Osteocyte (in vitro differentiated cells): ENCODE measurements around the gene GRAPL. TPM values are rescaled to one million over a fixed set of nuclear protein-coding genes. Genes with fewer than 3 reads are reported as not detected.
"Not testable (repeated sequence)": the region's sequence is repeated elsewhere in the genome, so short reads cannot be mapped to it uniquely, and the experiment has no call there.

ENCODE experiments used
- DNase-seq: peaks from one replicate; pipeline ENCODE4 v3.0.0; 2021; ENCODE audit warnings: mixed read lengths; ENCODE audit not compliant: unreplicated experiment; ENCODE audit errors: extremely low spot score
- H3K27ac Mint-ChIP-seq: one replicate; pipeline ENCODE4 v1.8.0; 2021; ENCODE audit warnings: mild to moderate bottlenecking, mixed read lengths; ENCODE audit not compliant: unreplicated experiment
- H3K27me3 Mint-ChIP-seq: one replicate; pipeline ENCODE4 v1.8.0; 2021; ENCODE audit warnings: mixed read lengths; ENCODE audit not compliant: unreplicated experiment
- H3K36me3 Mint-ChIP-seq: one replicate; pipeline ENCODE4 v1.8.0; 2021; ENCODE audit warnings: mixed read lengths; ENCODE audit not compliant: unreplicated experiment
- H3K4me1 Mint-ChIP-seq: one replicate; pipeline ENCODE4 v1.8.0; 2021; ENCODE audit warnings: mixed read lengths; ENCODE audit not compliant: unreplicated experiment
- H3K4me3 Mint-ChIP-seq: one replicate; pipeline ENCODE4 v1.8.0; 2021; ENCODE audit warnings: mild to moderate bottlenecking, moderate library complexity, mixed read lengths; ENCODE audit not compliant: unreplicated experiment
- H3K9me3 Mint-ChIP-seq: one replicate; pipeline ENCODE4 v1.8.0; 2021; ENCODE audit warnings: mixed read lengths; ENCODE audit not compliant: unreplicated experiment
- total RNA-seq: library from RNA; stranded (reverse); gene quantifications from 2 replicates; pipeline ENCODE4 v1.2.1, GENCODE V29; 2021
- TF ChIP-seq, protein P1 (sequence below): fragments of 200-600 bp; sonication (generic); IDR thresholded peaks from 2 replicates; pipeline ENCODE4 v1.5.0; 2021; ENCODE audit warnings: antibody characterized with exemption, mild to moderate bottlenecking, moderate library complexity

Gene GRAPL
- total RNA-seq, 1 donor from 2014 or later, result not detected

DNA sequence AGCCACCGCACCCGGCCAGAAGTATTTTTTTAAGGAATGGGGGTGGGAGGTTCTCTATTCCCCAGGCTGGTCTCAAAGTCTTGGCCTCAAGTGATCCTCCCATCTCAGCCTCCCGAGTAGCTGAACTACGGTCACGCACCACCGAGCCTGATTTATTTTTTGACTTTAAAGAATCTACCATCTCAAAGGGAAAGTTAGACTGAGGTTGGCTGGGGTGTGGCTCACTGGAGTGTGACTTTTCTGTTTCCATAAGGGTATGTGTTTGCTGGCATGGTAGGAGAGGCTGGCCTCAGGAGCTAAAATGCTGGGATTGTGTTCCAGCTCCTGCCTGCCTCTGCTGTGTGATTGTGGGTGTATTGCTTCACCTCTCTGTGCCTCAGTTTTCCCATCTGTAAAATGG is 10.6 kb downstream of the GRAPL start:
- H3K4me1 Mint-ChIP-seq, H3K36me3 Mint-ChIP-seq, H3K4me3 Mint-ChIP-seq, H3K9me3 Mint-ChIP-seq, H3K27me3 Mint-ChIP-seq, DNase-seq, H3K27ac Mint-ChIP-seq: not testable (repeated sequence)

DNA sequence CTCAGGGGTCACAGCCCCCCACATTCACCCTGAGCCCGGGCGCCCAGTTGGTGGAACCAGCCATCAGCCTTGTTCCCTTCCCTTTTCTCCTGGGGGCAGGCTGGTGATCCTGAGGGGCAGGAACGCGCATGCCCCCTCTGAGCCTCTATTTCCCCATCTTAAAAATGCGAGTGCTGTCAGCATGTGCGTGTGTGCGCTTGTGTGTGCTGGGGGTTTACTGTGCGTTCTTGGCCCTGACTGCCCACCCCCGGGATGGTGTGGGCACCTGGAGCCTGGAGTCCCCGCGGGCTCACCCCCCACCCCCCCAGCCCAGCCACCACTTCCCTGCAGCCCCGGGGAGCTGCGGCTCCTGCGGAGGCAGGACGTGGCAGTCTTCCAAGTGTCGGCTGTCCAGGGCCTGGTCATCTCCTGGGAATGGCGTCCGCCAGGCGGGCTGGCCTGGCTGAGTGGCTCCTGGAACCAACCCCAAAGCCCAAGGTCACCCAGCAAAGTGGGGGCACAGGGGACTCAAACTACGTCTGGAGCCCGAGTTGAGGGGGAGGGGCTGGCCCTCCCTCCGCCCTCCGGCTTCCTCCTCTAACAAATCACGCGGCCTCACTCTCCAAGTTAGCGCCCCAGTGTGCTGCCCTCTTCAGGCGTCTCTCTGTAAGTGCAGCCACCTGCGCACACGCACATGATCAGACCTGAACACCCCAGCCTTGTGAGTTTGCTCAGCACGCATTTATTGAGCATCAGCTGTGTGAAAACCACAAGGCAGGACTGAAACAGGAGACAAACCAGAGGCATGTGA is 14.2 kb downstream of the GRAPL start:
- not testable (repeated sequence) for H3K4me3 Mint-ChIP-seq, H3K27me3 Mint-ChIP-seq, H3K9me3 Mint-ChIP-seq, H3K27ac Mint-ChIP-seq, H3K4me1 Mint-ChIP-seq, H3K36me3 Mint-ChIP-seq, DNase-seq

DNA sequence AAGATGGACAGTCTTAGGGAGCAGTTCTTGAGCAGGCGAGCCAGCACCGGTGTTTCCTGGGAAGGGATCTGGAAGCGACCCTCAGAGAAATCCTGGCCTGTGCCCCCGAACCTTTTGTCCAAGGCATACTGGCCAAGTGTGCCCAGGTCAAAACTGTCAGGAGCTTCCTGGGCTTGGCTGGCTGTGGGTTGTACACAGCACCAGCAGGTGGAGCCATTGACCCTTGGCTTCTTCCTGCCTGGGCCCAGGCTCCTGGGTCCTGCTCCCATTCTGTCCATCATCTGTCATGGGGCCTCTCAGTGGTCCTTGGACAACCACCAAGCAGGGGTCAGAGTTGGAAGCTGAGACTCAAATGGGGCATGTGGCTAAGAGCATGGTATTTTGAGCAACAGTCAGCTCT is 15.0 kb downstream of the GRAPL start:
- not testable (repeated sequence) for H3K9me3 Mint-ChIP-seq, H3K27ac Mint-ChIP-seq
- peak; percentile 66 for DNase-seq

DNA sequence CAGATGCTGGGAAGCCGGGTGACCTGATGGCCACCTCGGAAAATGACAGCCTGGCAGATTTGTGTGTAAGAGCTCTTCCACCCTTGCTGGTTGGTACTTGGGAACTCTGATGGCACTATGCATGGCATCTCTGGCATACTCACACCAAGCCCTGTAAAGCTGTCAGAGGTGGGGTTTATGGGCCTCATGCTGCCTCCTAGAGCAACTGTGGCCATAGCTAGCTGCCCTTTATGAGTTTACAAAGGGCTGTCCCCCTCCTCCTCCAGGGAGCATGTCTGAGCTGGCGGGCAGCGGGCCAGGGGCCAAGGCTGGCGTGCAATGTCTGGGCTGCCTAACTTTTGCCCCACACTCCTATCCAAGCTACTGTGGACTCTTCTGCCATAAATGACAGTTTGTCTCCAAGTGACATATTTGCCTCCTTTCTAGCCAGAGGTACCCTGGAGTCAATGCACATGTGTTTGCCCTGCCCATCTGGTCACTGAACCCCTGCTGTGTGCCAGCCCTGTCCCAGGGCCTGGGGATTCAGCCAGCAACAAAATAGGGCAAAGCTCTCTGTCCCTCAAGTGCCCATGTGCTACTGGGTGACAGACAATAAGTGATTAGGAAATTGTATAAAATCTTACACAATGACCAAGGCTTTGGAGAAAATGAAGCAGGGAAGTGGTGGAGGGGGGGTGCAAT is 15.8 kb downstream of the GRAPL start:
- DNase-seq, H3K27ac Mint-ChIP-seq, H3K9me3 Mint-ChIP-seq, H3K4me1 Mint-ChIP-seq, H3K4me3 Mint-ChIP-seq, H3K36me3 Mint-ChIP-seq, H3K27me3 Mint-ChIP-seq: not testable (repeated sequence)

More for the DNA sequence above, 15.0 kb downstream of the GRAPL start:
- H3K4me3 Mint-ChIP-seq, H3K36me3 Mint-ChIP-seq, H3K27me3 Mint-ChIP-seq, H3K4me1 Mint-ChIP-seq: not testable (repeated sequence)
- TF ChIP-seq, protein P1, sequence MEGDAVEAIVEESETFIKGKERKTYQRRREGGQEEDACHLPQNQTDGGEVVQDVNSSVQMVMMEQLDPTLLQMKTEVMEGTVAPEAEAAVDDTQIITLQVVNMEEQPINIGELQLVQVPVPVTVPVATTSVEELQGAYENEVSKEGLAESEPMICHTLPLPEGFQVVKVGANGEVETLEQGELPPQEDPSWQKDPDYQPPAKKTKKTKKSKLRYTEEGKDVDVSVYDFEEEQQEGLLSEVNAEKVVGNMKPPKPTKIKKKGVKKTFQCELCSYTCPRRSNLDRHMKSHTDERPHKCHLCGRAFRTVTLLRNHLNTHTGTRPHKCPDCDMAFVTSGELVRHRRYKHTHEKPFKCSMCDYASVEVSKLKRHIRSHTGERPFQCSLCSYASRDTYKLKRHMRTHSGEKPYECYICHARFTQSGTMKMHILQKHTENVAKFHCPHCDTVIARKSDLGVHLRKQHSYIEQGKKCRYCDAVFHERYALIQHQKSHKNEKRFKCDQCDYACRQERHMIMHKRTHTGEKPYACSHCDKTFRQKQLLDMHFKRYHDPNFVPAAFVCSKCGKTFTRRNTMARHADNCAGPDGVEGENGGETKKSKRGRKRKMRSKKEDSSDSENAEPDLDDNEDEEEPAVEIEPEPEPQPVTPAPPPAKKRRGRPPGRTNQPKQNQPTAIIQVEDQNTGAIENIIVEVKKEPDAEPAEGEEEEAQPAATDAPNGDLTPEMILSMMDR, result peak; percentile 45

DNA sequence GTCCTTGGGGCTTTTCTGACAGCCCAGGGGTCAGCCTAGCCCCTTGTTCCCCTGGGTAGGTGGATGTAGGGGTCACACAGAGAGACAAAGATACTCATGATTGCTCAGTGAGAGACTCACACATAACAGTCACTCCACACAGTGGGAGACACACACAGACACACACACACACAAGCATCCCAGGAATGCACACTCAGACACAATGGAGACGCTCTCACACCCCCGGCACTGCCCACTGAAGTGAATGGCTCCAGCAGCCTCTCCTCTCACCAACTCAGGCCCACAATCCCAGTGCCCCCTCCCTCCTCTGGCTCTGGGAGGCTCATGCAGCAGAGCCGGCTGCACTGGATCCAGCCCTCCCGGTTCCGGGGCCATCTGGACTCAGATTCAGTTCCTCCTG is 17.0 kb downstream of the GRAPL start:
- not testable (repeated sequence) for H3K4me3 Mint-ChIP-seq, H3K27me3 Mint-ChIP-seq, H3K9me3 Mint-ChIP-seq, H3K27ac Mint-ChIP-seq, DNase-seq, H3K4me1 Mint-ChIP-seq, H3K36me3 Mint-ChIP-seq

DNA sequence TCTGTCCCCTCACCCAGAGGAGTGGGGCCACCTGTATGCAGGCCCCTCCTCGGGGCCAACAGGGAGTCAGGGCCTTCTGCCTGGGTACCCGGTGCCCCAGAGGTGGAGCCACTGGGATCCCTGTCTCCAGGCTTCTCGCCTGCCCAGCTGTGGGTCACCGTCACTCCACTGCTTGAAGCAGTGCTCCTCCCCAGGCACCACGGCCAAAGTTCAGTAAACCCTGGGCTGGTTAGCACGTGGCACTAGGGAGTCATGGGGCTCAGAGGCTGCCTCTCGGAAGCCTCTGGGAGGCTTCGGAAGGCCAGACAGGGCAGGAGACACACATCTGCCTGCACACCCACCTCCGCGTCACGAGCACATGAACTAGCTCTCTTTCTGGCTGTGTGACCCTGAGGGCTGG is 18.1 kb downstream of the GRAPL start:
- not testable (repeated sequence) for H3K9me3 Mint-ChIP-seq

DNA sequence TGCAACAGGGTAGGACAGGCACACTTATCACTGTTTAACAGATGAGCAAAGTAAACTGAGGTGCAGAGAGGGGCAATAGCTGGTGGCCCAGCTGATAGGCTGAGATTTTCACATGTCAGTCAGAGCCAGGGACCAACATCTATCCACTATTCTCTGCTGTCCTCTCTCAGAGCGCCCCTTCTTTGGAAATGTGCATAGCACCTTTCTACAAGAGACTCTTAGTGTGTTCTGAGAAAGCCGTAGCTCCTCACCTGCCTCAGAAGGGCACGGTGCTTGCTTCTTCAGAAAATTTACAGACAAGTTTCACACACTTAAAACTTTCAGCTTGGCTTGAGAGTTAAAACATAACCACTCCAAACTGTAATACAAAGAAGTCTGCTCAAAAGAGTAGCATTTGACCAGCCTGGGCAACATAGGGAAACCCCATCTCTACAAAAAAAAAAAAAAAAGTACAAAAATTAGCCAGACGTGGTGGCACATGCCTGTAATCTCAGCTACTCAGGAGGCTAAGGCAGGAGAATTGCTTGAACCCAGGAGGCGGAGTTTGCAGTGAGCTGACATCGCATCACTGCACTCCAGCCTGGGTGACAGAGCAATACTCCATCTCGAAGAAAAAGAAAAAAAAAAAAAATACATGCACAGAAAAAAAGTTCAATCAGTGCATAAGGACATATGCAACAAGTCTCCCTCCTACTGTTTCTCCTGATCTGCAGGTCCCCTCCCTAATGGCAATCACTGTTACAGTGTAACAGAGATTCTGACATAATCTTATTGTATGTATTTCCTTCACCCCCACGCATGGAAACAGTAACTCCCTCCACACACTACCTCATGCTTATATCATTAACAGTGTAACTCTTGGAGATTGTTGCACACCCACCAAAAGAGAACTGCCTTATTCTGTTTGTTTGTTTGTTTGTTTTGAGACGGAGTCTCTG is 23.6 kb downstream of the GRAPL start:
- not testable (repeated sequence) for H3K36me3 Mint-ChIP-seq, H3K4me1 Mint-ChIP-seq, H3K27me3 Mint-ChIP-seq, H3K4me3 Mint-ChIP-seq, DNase-seq, H3K9me3 Mint-ChIP-seq, H3K27ac Mint-ChIP-seq

More for the DNA sequence above, 18.1 kb downstream of the GRAPL start:
- H3K4me1 Mint-ChIP-seq, H3K4me3 Mint-ChIP-seq, H3K27me3 Mint-ChIP-seq, DNase-seq, H3K27ac Mint-ChIP-seq, H3K36me3 Mint-ChIP-seq: not testable (repeated sequence)

DNA sequence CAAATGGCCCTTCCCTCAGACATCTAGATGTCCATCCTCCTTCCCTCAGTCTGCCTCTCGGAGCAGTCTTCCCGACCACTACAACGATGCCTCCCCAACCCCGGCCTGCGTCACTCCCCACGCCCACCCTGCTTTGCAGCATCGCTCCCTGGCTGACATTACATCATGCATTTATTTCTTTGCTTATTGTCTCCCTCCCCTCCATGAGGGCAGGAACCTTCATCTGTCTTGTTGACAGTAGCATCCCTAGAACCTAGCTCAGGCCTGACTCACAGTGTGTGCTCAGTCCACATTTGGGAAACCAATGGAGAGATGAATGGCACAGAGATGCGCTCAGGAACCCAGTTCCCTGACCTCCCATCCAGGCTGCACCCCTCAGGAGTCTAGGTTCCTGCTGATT is 30.2 kb downstream of the GRAPL start:
- H3K4me3 Mint-ChIP-seq, H3K27me3 Mint-ChIP-seq, H3K4me1 Mint-ChIP-seq, H3K36me3 Mint-ChIP-seq, H3K9me3 Mint-ChIP-seq, DNase-seq, H3K27ac Mint-ChIP-seq: not testable (repeated sequence)

DNA sequence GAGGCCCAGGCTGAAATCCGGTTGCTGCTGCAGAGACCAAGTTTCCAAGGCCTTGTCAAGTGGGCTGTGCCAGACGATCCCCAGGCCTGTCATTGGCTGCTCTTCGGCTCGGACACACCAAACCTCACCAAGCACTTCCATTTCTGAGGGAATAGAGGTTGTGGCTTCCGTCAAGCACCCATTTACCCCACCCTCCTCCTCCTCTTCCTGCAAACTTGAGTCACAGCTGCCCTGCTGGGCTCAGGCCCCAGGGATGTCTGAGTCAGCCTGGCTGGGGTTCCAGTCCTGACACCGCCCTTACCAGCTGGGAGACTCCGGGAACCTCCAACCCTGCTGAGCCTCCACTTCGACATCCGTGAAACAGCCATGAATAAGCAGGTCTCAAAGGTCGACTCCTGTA is 31.1 kb downstream of the GRAPL start:
- H3K9me3 Mint-ChIP-seq, H3K27ac Mint-ChIP-seq, H3K4me1 Mint-ChIP-seq, H3K27me3 Mint-ChIP-seq, H3K4me3 Mint-ChIP-seq, H3K36me3 Mint-ChIP-seq, DNase-seq: not testable (repeated sequence)

DNA sequence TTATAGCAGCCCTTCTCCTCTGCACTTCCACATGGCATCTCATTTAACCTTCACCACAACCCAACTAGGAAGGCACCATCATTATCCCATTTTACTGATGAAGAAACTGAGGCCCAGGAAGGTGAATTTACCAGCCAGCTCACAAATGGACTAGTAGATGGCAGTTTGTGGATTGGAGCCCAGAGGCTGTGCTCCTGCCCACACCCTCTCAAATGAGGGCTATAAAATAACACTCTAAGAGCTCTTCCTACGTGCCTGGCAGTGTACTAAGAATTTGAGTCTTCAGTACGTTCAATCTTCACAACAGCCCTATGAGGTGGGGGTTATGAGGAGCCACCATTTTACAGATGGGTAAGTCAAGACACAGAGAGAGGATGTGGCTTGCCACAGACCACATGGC is 31.5 kb downstream of the GRAPL start:
- not testable (repeated sequence) for H3K4me1 Mint-ChIP-seq, H3K27me3 Mint-ChIP-seq, DNase-seq, H3K4me3 Mint-ChIP-seq, H3K27ac Mint-ChIP-seq, H3K36me3 Mint-ChIP-seq, H3K9me3 Mint-ChIP-seq
